GM13977 (cell line): ENCODE measurements around the gene KCNIP4.

Experiments used
- DNase-seq: peaks from one replicate; pipeline ENCODE4 v3.0.0; 2012; ENCODE audit warnings: low spot score
- CTCF ChIP-seq: IDR thresholded peaks from 2 replicates; pipeline ENCODE4 v1.5.1; 2012; ENCODE audit warnings: mild to moderate bottlenecking, control low read depth; ENCODE audit not compliant: insufficient read depth; ENCODE audit errors: extremely low read depth, missing control alignments
- in situ Hi-C: fragments of 300-500 bp; cut with MboI; formaldehyde crosslinking; loops from one replicate; pipeline ENCODE4 v1.12.0; 2022; ENCODE audit warnings: low sequenced_read_pairs, low pct_unique_long_range_greater_than_20kb, mixed read lengths, inconsistent platforms; ENCODE audit not compliant: unreplicated experiment

The KCNIP4 gene

GRCh38 chr4:21012851-21013331 is 935.7 kb downstream of the KCNIP4 start:
- in situ Hi-C loops: no loop called here
- no peak for TF ChIP-seq CTCF
- no peak for DNase-seq

- DNase-seq: no peak
- in situ Hi-C loops: no loop called here
- TF ChIP-seq CTCF: no peak
Measured at GRCh38 chr4:21011106-21011505, 937.5 kb downstream of the KCNIP4 start.

GRCh38 chr4:21009956-21010355 is 938.6 kb downstream of the KCNIP4 start:
- in situ Hi-C loops: no loop called here
- no peak for DNase-seq
- no peak for TF ChIP-seq CTCF

- TF ChIP-seq CTCF: no peak
- in situ Hi-C loops: no loop called here
- DNase-seq: no peak
Measured at GRCh38 chr4:21005647-21006046, 942.9 kb downstream of the KCNIP4 start.

- TF ChIP-seq CTCF: no peak
- DNase-seq: no peak
- in situ Hi-C loops: no loop called here
Measured at GRCh38 chr4:21002976-21003375, 945.6 kb downstream of the KCNIP4 start.

- in situ Hi-C loops: no loop called here
- TF ChIP-seq CTCF: no peak
- no peak for DNase-seq
Measured at GRCh38 chr4:21002286-21002685, 946.3 kb downstream of the KCNIP4 start.

GRCh38 chr4:21001490-21001889 is 947.1 kb downstream of the KCNIP4 start:
- DNase-seq: no peak
- in situ Hi-C loops: no loop called here
- no peak for TF ChIP-seq CTCF
